HG02884 (cell line): ENCODE results near the gene TUBA1B.
"Not testable (repeated sequence)": the region's sequence is repeated elsewhere in the genome, so short reads cannot be mapped to it uniquely, and the experiment has no call there.

Source experiments
- ATAC-seq: cut with Tn5 transposase; IDR thresholded peaks from one replicate; pipeline ENCODE4 v1.9.1; 2021; ENCODE audit warnings: mild to moderate bottlenecking, moderate library complexity; ENCODE audit not compliant: unreplicated experiment

The TUBA1B gene

DNA sequence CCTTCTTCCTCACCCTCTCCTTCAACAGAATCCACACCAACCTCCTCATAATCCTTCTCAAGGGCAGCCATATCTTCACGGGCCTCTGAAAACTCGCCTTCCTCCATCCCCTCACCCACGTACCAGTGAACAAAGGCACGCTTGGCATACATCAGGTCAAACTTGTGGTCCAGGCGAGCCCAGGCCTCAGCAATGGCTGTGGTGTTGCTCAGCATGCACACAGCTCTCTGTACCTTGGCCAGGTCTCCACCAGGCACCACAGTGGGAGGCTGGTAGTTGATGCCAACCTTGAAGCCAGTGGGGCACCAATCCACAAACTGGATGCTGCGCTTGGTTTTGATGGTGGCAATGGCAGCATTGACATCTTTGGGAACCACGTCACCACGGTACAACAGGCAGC, 3.2 kb downstream of the TUBA1B start:
- not testable (repeated sequence) for ATAC-seq

DNA sequence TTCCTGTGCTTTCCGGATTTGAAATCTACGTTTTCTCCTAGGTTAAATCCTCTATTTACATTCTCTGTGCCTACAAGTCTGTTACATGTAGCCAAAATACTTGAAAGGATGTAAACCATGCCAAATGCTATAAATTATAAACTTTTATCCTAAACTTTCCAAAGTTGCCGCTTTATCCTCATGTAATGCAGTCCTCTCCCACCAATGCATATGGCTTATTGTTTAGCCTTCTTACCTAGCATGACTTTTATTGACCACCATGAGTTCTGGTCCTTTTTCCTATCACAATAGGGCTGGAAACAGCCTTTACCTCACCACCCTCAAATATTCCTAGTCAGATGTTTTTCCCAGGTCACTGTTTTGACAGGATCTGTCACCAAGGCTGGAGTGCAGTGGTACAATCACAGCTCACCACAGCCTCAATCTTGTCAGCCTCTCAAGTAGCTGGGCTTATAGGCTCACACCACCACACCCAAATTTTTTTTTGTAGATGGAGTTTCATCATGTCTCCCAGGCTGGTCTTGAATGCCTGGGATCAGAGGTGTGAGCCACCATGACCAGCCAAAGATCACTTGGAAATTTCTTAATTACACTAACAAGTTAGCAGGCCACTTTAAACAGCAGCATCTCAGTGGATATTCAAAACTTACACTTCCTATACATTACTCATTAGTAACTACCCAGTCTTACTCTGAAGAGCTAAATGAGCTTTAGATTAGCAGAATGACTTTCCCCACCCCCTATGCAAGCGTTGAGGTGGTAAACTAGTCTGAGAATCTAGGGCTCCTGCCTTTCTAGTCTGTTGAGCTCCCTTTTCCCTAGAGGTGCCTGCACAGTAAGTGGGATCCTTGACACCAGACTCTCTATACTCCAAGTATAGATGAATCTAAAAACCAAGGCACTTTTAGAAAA, 4.1 kb downstream of the TUBA1B start:
- ATAC-seq, result no peak

DNA sequence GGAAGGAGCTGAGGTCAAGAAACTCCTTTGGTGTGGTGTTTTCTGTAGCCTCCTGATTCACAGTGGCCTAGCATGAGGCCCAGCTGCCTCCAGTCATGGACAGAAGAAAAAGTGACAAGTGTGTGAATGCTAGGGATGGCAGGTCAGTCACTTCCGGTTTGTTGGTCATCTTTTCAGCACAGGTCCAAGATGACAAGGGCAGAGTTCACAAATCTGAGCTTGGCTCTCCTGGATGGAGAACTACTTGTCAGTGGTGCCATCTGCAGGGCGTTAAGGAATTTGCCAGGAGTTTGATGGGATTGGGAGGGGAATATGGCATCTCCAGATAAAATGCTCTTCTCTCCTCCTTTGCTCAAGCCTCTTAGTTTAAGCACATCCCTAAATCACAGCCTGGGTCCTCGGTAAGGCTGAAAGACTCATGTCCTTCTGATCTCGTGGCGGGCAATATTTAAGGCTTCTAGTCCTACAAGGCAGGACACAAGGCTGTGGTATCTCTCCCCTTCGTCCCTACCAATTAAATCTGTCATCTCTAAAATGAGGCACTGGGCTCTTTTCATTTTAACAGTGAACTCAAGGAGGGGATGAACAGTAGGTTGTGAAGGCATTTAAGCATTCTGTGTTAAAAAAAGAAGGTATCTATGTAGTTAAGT, 10.0 kb downstream of the TUBA1B start:
- ATAC-seq, result no peak

DNA sequence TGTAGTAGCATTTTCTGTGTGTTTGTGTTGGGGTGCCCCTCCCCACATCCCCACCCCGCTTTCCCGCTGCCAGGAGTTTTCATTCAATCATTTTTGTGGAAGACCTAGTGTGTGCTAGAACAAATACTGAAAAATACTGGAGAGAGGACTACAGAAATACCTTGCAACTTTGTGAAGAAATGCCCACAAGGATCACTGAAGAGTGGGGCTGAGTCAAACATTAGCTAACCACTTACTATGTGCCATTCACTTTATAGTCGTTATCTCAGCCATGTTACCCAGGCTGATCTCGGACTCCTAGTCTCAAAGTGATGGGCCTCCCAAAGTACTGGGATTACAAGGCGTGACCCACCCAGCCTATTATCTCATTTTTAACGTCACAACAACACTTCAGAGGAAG, 20.0 kb downstream of the TUBA1B start:
- ATAC-seq, result no peak

GRCh38 chr12:49110464-49111155, 20.6 kb downstream of the TUBA1B start, which contains the start of gene LMBR1L:
Gene LMBR1L, minus strand, starts transcription at chr12:49110847. Its CDS starts 292 bp downstream, at chr12:49110555.
- peak; percentile 97 for ATAC-seq

- ATAC-seq, result no peak
Observed at GRCh38 chr12:49109641-49110463, 21.3 kb downstream of the TUBA1B start.

DNA sequence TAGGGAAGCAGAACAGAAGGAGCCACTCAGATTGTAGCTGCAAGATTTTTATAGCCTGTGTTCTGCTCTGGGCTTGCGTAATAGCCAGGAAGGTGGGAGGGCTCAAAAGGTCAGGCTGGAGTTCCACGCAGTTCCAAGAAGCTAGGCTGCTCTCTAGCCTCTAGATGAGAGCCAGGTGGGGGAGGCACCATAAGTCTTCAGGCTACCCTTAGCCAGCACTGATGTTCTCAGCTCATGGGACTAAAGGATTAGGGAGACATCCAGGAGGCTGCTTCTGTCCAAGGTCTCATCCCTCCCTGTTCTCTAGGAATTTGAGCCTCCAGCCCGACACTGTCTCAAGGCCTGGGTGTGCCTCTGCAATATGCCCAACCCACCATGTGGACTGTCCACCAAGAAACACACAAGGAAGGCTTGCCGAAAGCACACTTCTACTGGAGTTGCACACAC, 22.2 kb downstream of the TUBA1B start:
- ATAC-seq, result no peak

- no peak for ATAC-seq
Observed at GRCh38 chr12:49105504-49106084, 25.6 kb downstream of the TUBA1B start.

DNA sequence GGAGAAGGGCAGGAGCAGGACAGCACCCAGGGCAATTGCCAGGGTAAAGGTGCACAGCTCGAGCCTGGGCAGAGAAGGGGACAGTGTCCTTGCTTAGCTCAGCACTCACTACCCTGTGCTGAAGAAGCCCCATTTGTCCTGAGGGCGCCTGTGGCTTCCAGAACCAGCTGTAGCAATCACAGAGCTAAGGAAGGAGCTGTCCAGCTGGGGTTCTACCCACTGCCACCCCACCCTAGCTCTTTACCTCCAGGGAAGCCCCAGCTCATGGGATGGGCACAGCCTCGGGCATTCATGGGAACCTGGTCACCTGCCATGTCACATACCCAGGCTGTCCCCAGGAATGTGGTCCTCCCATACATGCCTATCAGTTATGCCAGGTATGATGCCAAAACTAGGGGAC, 26.4 kb downstream of the TUBA1B start:
- ATAC-seq, result no peak

GRCh38 chr12:49100380-49100779, 30.8 kb downstream of the TUBA1B start:
- no peak for ATAC-seq

DNA sequence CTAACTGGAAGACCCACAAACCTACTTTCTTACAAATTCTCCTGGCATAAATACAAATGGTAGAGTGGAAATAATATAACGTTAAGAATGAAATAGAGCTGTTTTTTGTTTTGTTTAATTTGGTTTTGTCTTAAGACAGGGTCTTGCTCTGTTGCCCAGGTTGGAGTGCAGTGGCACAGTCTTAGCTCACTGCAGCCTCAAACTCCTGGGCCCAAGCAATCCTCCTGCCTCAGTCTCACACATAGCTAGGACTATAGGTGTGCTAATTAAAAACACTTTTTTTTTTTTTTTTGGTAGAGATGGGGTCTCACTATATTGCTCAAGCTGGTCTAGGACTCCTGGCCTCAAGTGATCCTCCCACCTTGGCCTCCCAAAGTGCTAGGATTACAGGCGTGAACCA, 32.5 kb downstream of the TUBA1B start:
- ATAC-seq, result no peak

- no peak for ATAC-seq
Observed at GRCh38 chr12:49098035-49098451, 33.2 kb downstream of the TUBA1B start.

DNA sequence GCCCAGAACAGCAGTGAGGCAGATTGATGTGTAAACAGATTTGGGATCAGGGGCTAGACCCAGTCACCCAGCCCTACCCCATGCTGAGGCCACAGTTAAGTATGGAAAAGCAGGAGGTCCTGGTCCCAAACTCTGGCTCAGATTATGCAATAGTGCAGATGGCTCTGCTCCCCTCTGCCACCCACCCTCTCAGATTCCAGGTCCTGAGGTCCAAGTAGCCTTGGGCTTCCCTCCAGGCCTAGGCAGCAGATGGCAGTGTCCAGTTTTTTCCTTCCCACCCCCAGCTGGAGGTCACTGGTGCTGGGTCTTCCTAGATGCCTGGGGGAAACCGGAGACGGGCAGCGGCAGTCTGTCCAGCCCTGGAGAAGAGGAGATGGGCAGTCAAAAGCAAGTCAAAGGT, 33.8 kb downstream of the TUBA1B start:
- no peak for ATAC-seq

- no peak for ATAC-seq
Observed at GRCh38 chr12:49094975-49095365, 36.2 kb downstream of the TUBA1B start.

GRCh38 chr12:49094160-49094974, 36.8 kb downstream of the TUBA1B start, which contains the start of gene DHH:
Gene DHH, minus strand, starts transcription at chr12:49094801. Its CDS starts 289 bp downstream, at chr12:49094512.
- ATAC-seq, result no peak

- ATAC-seq, result no peak
Observed at GRCh38 chr12:49093792-49094159, 37.4 kb downstream of the TUBA1B start.

GRCh38 chr12:49092816-49093406, 38.3 kb downstream of the TUBA1B start:
- no peak for ATAC-seq

DNA sequence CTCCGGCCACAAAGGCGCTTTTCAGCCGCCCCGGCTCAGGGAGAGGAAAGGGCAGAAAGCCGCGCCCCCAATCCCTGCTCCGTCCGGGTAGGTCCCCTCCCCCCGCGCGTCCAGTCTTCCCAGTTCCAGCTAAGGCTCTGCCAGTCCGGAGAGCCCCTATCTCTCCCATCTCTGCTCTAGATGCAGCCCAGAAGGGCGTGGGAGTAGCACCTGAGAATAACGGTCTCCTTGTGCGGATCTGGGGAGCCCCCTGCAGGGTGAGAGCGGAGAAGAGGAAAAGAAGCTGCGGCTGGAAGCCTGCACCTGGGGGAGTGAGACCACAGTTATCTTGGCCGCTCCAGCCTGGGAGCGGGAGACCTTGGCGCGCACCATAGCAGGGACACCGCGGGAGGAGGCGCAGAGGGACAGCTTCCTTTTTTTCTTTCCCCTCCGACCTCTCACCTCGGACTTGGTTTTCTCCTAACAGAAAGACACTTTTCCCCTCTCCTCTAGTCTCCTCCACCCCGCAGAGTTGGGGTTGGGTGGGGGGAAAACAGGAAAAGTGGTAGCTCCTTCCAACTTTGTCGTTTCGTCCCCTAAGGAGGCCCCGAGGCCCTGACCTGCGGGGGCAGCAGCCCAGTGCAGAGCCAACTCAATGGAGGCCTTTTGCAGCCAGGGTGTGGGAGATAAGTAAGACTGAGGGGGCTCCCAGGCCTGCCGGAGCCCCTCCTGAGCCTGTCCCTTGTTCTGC, 38.9 kb downstream of the TUBA1B start:
- ATAC-seq, result no peak

- ATAC-seq, result no peak
Observed at GRCh38 chr12:49091836-49092085, 39.4 kb downstream of the TUBA1B start.
